Raji (cell line): ENCODE data around the gene IGSF22.

ENCODE experiments used
- POLR2A ChIP-seq: IDR thresholded peaks from 2 replicates; pipeline ENCODE4 v1.6.1; 2011; ENCODE audit warnings: low read depth, low read length, control low read depth; ENCODE audit not compliant: insufficient read depth

IGSF22 gene

DNA sequence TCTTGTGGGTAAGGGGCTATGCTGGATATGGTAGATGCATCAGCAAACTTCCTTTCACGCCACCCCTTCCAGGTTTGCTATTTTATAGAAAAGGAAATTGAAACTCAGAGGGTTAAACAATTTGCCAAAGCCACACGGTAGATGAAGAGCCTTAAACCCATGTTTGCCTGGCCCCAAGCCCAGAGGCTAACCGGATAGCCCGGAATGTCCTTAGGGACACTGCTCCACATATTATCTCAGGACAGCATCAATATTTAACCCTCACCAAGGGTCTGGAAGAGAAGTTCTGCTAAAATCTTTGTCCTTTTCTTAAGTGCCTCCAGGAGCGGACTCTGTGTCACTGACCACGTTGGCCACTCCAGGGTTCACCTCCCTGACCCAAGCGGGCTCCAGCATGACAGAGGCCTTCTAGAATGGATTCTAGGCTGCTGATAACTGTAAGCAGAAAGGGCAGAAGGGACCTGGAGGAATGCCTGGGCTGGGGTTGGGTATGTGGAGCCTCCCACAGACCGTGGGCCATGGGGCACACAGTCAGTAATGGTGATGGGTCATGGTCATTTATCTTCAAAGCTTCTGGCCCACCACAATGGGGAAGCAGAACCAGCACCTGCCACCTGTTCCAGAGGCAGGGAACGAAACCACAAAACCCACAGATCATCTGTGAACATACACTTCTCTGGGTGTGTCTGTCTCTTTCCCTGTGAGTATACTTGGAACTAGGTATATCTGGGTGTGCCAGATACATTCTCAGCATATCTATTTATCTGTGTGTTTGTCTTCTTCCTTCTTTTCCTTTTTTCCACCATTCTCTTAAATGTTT lies 32.8 kb downstream of the IGSF22 start:
- TF ChIP-seq POLR2A = no peak

GRCh38 chr11:18684267-18684666 lies 41.7 kb downstream of the IGSF22 start:
- no peak for TF ChIP-seq POLR2A

DNA sequence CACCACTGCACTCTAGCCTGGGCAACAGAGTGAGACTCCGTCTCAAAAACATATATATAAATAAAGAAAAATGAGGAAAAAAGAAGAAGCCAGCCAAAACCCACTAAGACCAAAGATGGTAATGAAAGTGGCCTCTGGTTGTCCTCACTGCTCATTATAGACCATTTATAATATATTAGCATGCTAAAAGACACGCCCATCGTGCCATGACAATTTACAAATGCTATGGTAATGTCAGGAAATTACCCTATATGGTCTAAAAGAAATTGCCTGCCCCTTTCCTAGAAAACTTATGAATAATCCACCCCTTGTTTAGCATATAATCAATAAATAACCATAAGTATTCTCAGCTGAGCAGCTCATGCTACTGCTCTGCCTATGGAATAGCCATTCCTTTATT lies 43.5 kb downstream of the IGSF22 start:
- TF ChIP-seq POLR2A = no peak

DNA sequence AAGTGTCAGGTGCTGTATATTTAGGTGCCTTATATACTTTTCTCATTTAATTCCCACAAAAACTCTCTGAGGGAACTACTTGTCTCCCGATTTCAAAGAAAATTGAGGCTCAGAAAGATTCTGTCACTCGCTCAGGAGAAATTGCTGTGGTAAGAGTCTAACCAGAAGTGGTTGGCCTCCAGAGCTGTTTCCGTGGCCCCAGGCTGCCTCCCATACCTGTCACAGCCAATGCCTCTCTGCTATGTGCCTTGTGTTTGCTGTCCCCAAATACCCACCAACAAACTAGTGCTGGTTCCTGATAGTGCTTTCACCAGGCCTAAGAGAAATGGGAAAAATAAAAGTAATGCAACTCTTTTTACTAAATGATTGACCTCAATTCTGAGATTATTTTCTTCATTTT lies 48.4 kb downstream of the IGSF22 start:
- no peak for TF ChIP-seq POLR2A

- TF ChIP-seq POLR2A = no peak
These were observed 49.2 kb downstream of the IGSF22 start for GRCh38 chr11:18676803-18677202.

GRCh38 chr11:18671246-18671645 lies 54.7 kb downstream of the IGSF22 start:
- TF ChIP-seq POLR2A = no peak

DNA sequence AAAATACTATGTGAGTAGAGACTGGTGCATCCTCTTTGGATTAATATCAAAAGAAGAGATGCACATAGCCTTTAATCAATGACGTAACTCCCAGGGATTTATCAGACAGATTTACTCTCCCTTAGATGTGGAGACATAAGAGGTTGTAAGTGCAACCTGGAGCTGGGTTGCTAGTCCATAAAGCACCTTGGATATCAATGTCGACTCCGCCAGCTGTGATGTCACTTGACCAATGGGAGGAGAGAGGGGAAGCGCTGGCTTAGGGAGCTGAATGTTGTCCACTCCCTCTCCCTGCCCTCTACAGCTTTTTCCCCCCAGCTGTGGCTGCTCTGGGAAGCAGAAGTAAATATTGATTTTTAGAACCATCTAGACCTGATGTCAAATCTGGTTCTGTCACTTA lies 56.3 kb downstream of the IGSF22 start:
- TF ChIP-seq POLR2A = no peak

GRCh38 chr11:18669219-18669596 lies 56.8 kb downstream of the IGSF22 start:
- no peak for TF ChIP-seq POLR2A

- no peak for TF ChIP-seq POLR2A
These were observed 57.9 kb downstream of the IGSF22 start for GRCh38 chr11:18668131-18668530.

- no peak for TF ChIP-seq POLR2A
These were observed 68.3 kb downstream of the IGSF22 start for GRCh38 chr11:18657673-18658072.
